HG03432 (cell line): ENCODE data around the gene CPE.

Experiments used
- ATAC-seq: cut with Tn5 transposase; IDR thresholded peaks from one replicate; pipeline ENCODE4 v1.9.1; 2021; ENCODE audit warnings: mild to moderate bottlenecking, moderate library complexity; ENCODE audit not compliant: unreplicated experiment

CPE gene

DNA sequence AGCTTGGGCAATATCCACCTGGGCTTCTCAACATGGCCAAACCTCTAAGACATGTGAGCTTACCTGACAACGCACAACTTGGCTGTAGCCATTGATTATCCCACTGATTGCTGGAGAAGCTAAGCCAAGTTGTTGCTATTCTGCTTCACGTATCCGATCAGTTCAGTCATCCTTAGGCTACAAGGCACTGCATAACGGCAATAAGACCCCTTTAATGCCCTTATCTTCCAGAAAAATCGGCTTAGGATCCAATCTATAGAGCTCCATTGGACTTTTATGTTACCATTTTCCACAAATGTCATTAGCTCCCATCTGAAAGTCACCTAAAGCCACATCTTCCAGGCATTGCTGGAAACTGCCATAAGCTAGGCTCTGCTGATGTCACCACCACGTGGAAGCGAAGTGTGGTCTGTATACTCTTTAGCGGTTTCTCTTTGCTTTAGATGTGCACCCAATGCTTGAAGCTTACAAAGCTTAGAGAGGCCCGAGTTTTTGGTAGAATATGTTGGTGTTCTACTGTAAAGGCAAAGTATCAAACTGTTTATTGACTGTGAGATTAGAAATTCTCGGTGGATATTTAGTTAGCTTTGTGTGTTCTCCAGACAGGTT, 163.1 kb downstream of the CPE start:
- ATAC-seq, result no peak

DNA sequence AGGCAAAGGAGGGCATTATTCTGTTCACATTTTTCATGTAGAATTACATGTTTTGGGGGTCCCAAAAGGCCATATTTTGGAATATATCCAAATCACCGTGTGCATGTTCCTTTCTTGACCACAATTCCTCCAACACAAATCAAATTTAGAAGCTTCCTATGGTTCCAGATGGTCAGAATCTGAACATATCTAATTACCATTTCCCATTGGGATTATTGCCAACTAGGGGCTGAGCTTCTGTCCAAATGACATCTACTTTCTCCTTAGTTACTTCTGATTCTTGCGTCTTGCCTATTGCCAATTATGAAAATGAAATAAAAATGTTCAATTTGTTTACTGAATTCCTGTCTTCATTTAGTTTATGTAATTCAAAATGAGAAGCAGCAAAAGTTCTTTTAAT, 163.7 kb downstream of the CPE start:
- no peak for ATAC-seq
